Stimulated activated CD8-positive, alpha-beta memory T cell treated with anti-CD3 and anti-CD28 coated beads, Interleukin-7, amount 100 ng/mL, for 1 hour (primary cell): Measurements from ENCODE around the gene UBAP2L.
"Not testable (repeated sequence)": the region's sequence is repeated elsewhere in the genome, so short reads cannot be mapped to it uniquely, and the experiment has no call there.

ENCODE experiments used
- DNase-seq, 2 donors: peaks; one replicate each; pipeline ENCODE4 v3.0.0-alpha.2; 2020; ENCODE audit warnings: low read depth in 2 of 2

Gene UBAP2L

GRCh38 chr1:154198756-154199562 is 21.8 kb upstream of the UBAP2L start:
- DNase-seq, result peak in 1 of 2 donors; percentile 4

- no peak for DNase-seq
Measured at GRCh38 chr1:154199563-154199879, 21.2 kb upstream of the UBAP2L start.

- DNase-seq, result not testable (repeated sequence)
Measured at GRCh38 chr1:154205778-154206177, 15.0 kb upstream of the UBAP2L start.

GRCh38 chr1:154206196-154206595 is 14.6 kb upstream of the UBAP2L start, which contains the start of gene CFAP141:
Gene CFAP141 (minus strand): TSS chr1:154206333. CDS start chr1:154206307, 26 bp downstream.
- no peak for DNase-seq

- DNase-seq, result no peak
Measured at GRCh38 chr1:154207262-154207661, 13.5 kb upstream of the UBAP2L start.

GRCh38 chr1:154208677-154209388 is 11.9 kb upstream of the UBAP2L start:
- no peak for DNase-seq

GRCh38 chr1:154212083-154212482 is 8.7 kb upstream of the UBAP2L start:
- no peak for DNase-seq

GRCh38 chr1:154213274-154213673 is 7.5 kb upstream of the UBAP2L start:
- no peak for DNase-seq

GRCh38 chr1:154218545-154218944 is 2.2 kb upstream of the UBAP2L start:
- DNase-seq, result no peak

GRCh38 chr1:154219541-154219940 is 1.2 kb upstream of the UBAP2L start:
- DNase-seq, result no peak

- DNase-seq, result no peak
Measured at GRCh38 chr1:154220970-154221277, 169 bp downstream of the UBAP2L start.

- peak; percentile 34 to 36 for DNase-seq
Measured at GRCh38 chr1:154221278-154222001, 685 bp downstream of the UBAP2L start.

- no peak for DNase-seq
Measured at GRCh38 chr1:154222518-154222917, 1.8 kb downstream of the UBAP2L start.

- no peak for DNase-seq
Measured at GRCh38 chr1:154222918-154223317, 2.2 kb downstream of the UBAP2L start.

GRCh38 chr1:154223621-154224020 is 2.9 kb downstream of the UBAP2L start:
- no peak for DNase-seq

GRCh38 chr1:154225370-154225769 is 4.6 kb downstream of the UBAP2L start:
- DNase-seq, result no peak

GRCh38 chr1:154231112-154231511 is 10.4 kb downstream of the UBAP2L start:
- DNase-seq, result not testable (repeated sequence)

- not testable (repeated sequence) for DNase-seq
Measured at GRCh38 chr1:154233127-154233526, 12.4 kb downstream of the UBAP2L start.

- DNase-seq, result no peak
Measured at GRCh38 chr1:154236855-154237254, 16.1 kb downstream of the UBAP2L start.

GRCh38 chr1:154237435-154237834 is 16.7 kb downstream of the UBAP2L start:
- no peak for DNase-seq

GRCh38 chr1:154237880-154238506 is 17.2 kb downstream of the UBAP2L start:
- no peak for DNase-seq

GRCh38 chr1:154239491-154239890 is 18.7 kb downstream of the UBAP2L start:
- DNase-seq, result no peak
